OCI-LY3 (cell line): ENCODE measurements around the gene CERS3.

Experiments
- H2AFZ ChIP-seq: fragments of 200-600, 300-600 bp; shearing (Covaris generic); 2 replicates; pipeline ENCODE4 v1.6.0; 2014; ENCODE audit warnings: antibody characterized with exemption, low read depth, low read length
- H3K27ac ChIP-seq: fragments of 200-600, 300-600 bp; sonication (generic); 2 replicates; pipeline ENCODE4 v1.5.1; 2014; ENCODE audit warnings: mild to moderate bottlenecking, low read length, moderate library complexity, mixed read lengths
- H3K27me3 ChIP-seq: fragments of 200-600, 300-600 bp; sonication (generic); 2 replicates; pipeline ENCODE4 v1.6.1; 2014; ENCODE audit warnings: low read depth, low read length, mixed read lengths
- H3K36me3 ChIP-seq: fragments of 200-600, 300-600 bp; sonication (generic); replicated peaks from 2 replicates; pipeline ENCODE3; 2014; ENCODE audit warnings: low read depth, low read length, mixed read lengths
- H3K4me1 ChIP-seq: fragments of 300-600, 200-600 bp; sonication (generic); 2 replicates; pipeline ENCODE4 v1.6.1; 2014; ENCODE audit warnings: low read length, mixed read lengths
- H3K4me2 ChIP-seq: fragments of 200-600, 300-600 bp; sonication (generic); 2 replicates; pipeline ENCODE4 v1.6.1; 2014; ENCODE audit warnings: low read length, mixed read lengths
- H3K4me3 ChIP-seq: fragments of 300-600, 200-600 bp; sonication (generic); 2 replicates; pipeline ENCODE4 v1.5.1; 2014; ENCODE audit warnings: antibody characterized with exemption, mild to moderate bottlenecking, low read length, moderate library complexity
- H3K79me2 ChIP-seq: fragments of 300-600, 200-600 bp; shearing (Covaris generic); 2 replicates; pipeline ENCODE4 v1.6.1; 2014; ENCODE audit warnings: mild to moderate bottlenecking, low read length, mixed read lengths
- H3K9ac ChIP-seq: fragments of 300-600, 200-600 bp; shearing (Covaris generic); 2 replicates; pipeline ENCODE4 v1.6.0; 2014; ENCODE audit warnings: mild to moderate bottlenecking, low read length, moderate library complexity
- H3K9me3 ChIP-seq: fragments of 200-600, 300-600 bp; shearing (Covaris generic); 2 replicates; pipeline ENCODE4 v1.6.1; 2014; ENCODE audit warnings: low read length, mixed read lengths; ENCODE audit not compliant: insufficient read depth
- H4K20me1 ChIP-seq: fragments of 200-600, 300-600 bp; sonication (generic); 2 replicates; pipeline ENCODE4 v1.6.1; 2016; ENCODE audit warnings: low read length, mixed read lengths; ENCODE audit not compliant: insufficient read depth
- EZH2phosphoT487 ChIP-seq: fragments of 200-600 bp; shearing (Covaris generic); IDR thresholded peaks from 2 replicates; pipeline ENCODE4 v1.6.1; 2018; ENCODE audit warnings: antibody characterized with exemption, mixed run types, low read depth
- TF ChIP-seq, protein P1 (sequence below): fragments of 200-600, 300-600 bp; sonication (generic); IDR thresholded peaks from 2 replicates; pipeline ENCODE4 v1.5.1; 2014; ENCODE audit warnings: antibody characterized with exemption, low read length, low read depth

CERS3 gene

DNA sequence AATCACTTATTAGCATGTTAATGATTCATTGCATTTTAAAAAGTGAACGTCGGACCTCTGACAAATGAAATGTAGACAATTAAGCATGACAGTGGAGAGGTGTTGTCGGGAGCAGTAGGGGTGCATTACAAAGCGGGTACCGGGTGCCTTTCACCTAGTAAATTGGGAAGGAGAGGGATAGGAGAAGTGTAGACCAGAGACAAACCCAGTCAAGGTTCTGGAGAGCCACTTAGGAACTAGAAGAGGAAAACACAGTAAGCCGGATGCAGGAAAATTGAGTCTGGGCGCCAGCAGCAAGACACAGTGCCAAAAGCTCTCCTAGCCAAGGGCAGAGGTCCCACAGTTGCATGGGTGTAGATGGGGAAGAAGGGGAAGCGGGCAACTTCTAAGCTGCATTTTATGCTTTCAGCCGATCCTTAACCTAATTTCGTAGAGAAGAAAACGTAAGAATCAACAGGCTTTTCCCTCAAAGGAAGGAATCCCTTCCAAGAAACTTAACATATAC lies 3.1 kb upstream of the CERS3 start:
- no peaks in the 10 kb centered on the region for H3K9me3 ChIP-seq
- no peak overlapping the region for H3K4me3 ChIP-seq
- peaks cover 18% of the 10 kb centered on the region for H3K27me3 ChIP-seq
- H3K27ac ChIP-seq, result no peak overlapping the region
- no peaks in the 10 kb centered on the region for H4K20me1 ChIP-seq
- H3K4me1 ChIP-seq, result peaks cover 3% of the 10 kb centered on the region
- no peaks in the 10 kb centered on the region for H3K36me3 ChIP-seq
- H2AFZ ChIP-seq, result no peak overlapping the region
- TF ChIP-seq, protein P1, sequence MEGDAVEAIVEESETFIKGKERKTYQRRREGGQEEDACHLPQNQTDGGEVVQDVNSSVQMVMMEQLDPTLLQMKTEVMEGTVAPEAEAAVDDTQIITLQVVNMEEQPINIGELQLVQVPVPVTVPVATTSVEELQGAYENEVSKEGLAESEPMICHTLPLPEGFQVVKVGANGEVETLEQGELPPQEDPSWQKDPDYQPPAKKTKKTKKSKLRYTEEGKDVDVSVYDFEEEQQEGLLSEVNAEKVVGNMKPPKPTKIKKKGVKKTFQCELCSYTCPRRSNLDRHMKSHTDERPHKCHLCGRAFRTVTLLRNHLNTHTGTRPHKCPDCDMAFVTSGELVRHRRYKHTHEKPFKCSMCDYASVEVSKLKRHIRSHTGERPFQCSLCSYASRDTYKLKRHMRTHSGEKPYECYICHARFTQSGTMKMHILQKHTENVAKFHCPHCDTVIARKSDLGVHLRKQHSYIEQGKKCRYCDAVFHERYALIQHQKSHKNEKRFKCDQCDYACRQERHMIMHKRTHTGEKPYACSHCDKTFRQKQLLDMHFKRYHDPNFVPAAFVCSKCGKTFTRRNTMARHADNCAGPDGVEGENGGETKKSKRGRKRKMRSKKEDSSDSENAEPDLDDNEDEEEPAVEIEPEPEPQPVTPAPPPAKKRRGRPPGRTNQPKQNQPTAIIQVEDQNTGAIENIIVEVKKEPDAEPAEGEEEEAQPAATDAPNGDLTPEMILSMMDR, result no peak
- TF ChIP-seq EZH2phosphoT487, result no peak
- H3K4me2 ChIP-seq, result no peak overlapping the region
- no peaks in the 10 kb centered on the region for H3K79me2 ChIP-seq
- no peak overlapping the region for H3K9ac ChIP-seq

DNA sequence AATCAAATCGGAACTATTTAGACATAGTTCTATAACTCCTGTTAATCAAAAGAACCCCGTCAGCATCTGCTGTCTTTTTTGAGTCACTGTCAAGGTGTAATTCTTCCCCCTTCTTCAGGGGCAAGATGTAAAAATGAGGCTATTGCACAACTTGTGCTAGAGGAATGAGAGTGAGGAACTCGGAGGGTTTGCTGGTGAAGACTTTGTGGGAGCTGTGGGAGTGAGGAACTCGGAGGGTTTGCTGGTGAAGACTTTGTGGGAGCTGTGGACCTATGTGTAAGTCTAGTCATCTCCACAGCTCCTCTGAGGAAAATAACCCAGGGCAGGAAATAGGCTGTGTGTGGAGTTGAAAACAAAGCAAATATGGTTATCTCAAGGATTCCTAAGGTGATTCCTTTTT lies 2.5 kb upstream of the CERS3 start:
- Histone ChIP-seq H2AFZ (no peak overlapping the region), H3K4me2 (no peak overlapping the region)
- TF ChIP-seq, protein P1, result no peak
- TF ChIP-seq EZH2phosphoT487, result no peak

DNA sequence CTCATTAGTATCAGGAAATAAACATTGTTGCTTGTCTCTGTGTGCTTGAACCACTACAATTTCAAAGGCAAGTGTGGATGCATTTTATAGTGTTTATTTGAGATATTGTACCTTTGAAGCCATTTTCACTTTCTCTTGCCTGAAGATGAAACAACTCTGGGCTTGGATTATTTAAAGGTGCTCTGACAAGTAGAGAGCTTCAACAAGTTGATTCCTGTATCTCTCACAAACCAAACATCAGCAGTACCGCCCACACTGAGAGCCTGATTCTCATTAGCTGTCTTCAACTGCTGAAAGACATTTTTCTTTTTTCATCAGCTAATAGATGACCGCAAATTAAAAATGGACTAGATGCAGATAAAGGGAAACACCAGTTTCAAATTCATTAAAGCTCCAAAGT lies 806 bp upstream of the CERS3 start:
- Histone ChIP-seq H3K9ac (no peak overlapping the region), H3K4me3 (no peak overlapping the region), H2AFZ (no peak overlapping the region), H3K36me3 (no peaks in the 10 kb centered on the region), H3K79me2 (no peaks in the 10 kb centered on the region), H3K4me2 (no peak overlapping the region), H3K9me3 (no peaks in the 10 kb centered on the region), H3K27me3 (peaks cover 18% of the 10 kb centered on the region), H3K4me1 (no peaks in the 10 kb centered on the region), H4K20me1 (no peaks in the 10 kb centered on the region), H3K27ac (no peak overlapping the region)
- TF ChIP-seq EZH2phosphoT487, result no peak
- TF ChIP-seq, protein P1, result no peak

More for the DNA sequence above, 2.5 kb upstream of the CERS3 start:
- no peaks in the 10 kb centered on the region for H3K36me3 ChIP-seq
- H3K9me3 ChIP-seq, result no peaks in the 10 kb centered on the region
- H3K4me3 ChIP-seq, result no peak overlapping the region
- H3K27ac ChIP-seq, result no peak overlapping the region
- no peak overlapping the region for H3K9ac ChIP-seq
- peaks cover 18% of the 10 kb centered on the region for H3K27me3 ChIP-seq
- no peaks in the 10 kb centered on the region for H4K20me1 ChIP-seq
- no peaks in the 10 kb centered on the region for H3K4me1 ChIP-seq
- no peaks in the 10 kb centered on the region for H3K79me2 ChIP-seq

DNA sequence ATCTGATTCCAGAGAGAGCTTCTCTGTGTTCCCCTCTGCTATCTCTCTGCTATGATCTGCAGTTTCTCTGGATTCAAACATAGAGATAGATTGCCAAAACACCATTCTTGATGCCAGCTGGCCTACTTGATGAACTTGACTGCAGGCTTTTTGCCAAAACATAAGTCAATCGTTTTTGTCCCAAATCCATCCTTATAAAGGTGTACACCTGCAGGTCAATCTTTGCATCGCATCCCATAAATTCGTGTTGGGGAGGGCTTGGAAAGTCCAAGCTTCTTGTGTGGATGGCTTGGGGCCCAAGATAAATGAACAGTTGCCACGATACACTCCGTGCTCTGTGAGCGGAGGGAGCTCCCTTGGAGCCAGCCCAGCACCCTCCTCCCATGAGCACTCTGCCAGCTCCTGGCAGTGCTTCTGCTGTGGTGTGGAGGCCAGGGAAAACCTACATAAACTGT lies 2.7 kb downstream of the CERS3 start:
- H3K27ac ChIP-seq, result no peak overlapping the region
- H3K9ac ChIP-seq, result no peak overlapping the region
- H3K36me3 ChIP-seq, result no peaks in the 10 kb centered on the region
- H3K79me2 ChIP-seq, result no peaks in the 10 kb centered on the region
- no peaks in the 10 kb centered on the region for H3K9me3 ChIP-seq
- H3K4me3 ChIP-seq, result no peak overlapping the region
- H2AFZ ChIP-seq, result no peak overlapping the region
- no peaks in the 10 kb centered on the region for H4K20me1 ChIP-seq
- H3K4me1 ChIP-seq, result no peaks in the 10 kb centered on the region
- TF ChIP-seq, protein P1, result no peak
- no peak for TF ChIP-seq EZH2phosphoT487
- peaks cover 7% of the 10 kb centered on the region for H3K27me3 ChIP-seq
- no peak overlapping the region for H3K4me2 ChIP-seq
